HEK293 (cell line): ENCODE data around the gene PHF5A.
A peak's percentile ranks its signal among the peaks of the same experiment; 100 is the strongest.

Experiments
- CTCF ChIA-PET: fragments of 350-600 bp; formaldehyde crosslinking; extraction: SDS; loops from one replicate; lab custom pipeline; 2021; ENCODE audit warnings: antibody characterized with exemption; lab: Yijun Ruan, JAX
- POLR2A ChIA-PET: fragments of 300-600 bp; formaldehyde crosslinking; extraction: SDS; loops from one replicate; lab custom pipeline; 2020; ENCODE audit warnings: antibody characterized with exemption, inconsistent platforms; lab: Yijun Ruan, JAX
- H3K27ac ChIP-seq: fragments of 200-500 bp; sonication (Bioruptor generic); 2 replicates; pipeline ENCODE4 v1.5.1; 2014; ENCODE audit warnings: low read depth, low read length, control low read depth, inconsistent platforms; ENCODE audit errors: extremely low read depth
- H3K36me3 ChIP-seq, 2 experiments: fragments of 200-500 bp in 1 of 2; sonication (Bioruptor generic) in 1 of 2; 1 replicate in 1 of 2; 2 replicates in 1 of 2; pipeline ENCODE4 v1.5.1; 2014 to 2017; ENCODE audit warnings: inconsistent platforms in 2 of 2, low read length in 2 of 2; ENCODE audit not compliant: control insufficient read depth in 2 of 2, insufficient read depth in 1 of 2
- H3K4me1 ChIP-seq: fragments of 200-500 bp; sonication (Bioruptor generic); 2 replicates; pipeline ENCODE4 v1.5.1; 2014; ENCODE audit warnings: mild to moderate bottlenecking, low read length, inconsistent platforms; ENCODE audit not compliant: control insufficient read depth, insufficient read depth
- H3K4me3 ChIP-seq: 2 replicates; pipeline ENCODE4 v1.5.1; 2011; ENCODE audit warnings: low read depth, mild to moderate bottlenecking, control low read depth, low read length, moderate library complexity
- H3K9me3 ChIP-seq: fragments of 200-500 bp; sonication (Bioruptor generic); 2 replicates; pipeline ENCODE4 v1.5.1; 2014; ENCODE audit warnings: low read depth, low read length, inconsistent platforms; ENCODE audit not compliant: control insufficient read depth, insufficient read depth
- EGR2 ChIP-seq: fragments of 450-650 bp; formaldehyde crosslinking; IDR thresholded peaks from 2 replicates; pipeline ENCODE4 v1.5.1; 2016; ENCODE audit warnings: low read depth, missing biosample characterization, missing genetic modification characterization
- GLIS2 ChIP-seq: fragments of 450-650 bp; formaldehyde crosslinking; IDR thresholded peaks from 2 replicates; pipeline ENCODE4 v1.5.1; 2016; ENCODE audit warnings: missing biosample characterization, missing genetic modification characterization
- KLF9 ChIP-seq: fragments of 450-650 bp; formaldehyde crosslinking; IDR thresholded peaks from 2 replicates; pipeline ENCODE4 v1.5.1; 2016; ENCODE audit warnings: missing biosample characterization, missing genetic modification characterization, low read depth
- SETDB1 ChIP-seq: IDR thresholded peaks from one replicate; pipeline ENCODE4 v1.6.1; 2017; ENCODE audit warnings: mild to moderate bottlenecking, low read length, moderate library complexity, mixed read lengths; ENCODE audit not compliant: insufficient read length
- YY2 ChIP-seq: fragments of 450-650 bp; formaldehyde crosslinking; IDR thresholded peaks from 2 replicates; pipeline ENCODE4 v1.5.1; 2016; ENCODE audit warnings: missing biosample characterization, missing genetic modification characterization
- ZBTB10 ChIP-seq: fragments of 450-650 bp; formaldehyde crosslinking; IDR thresholded peaks from 2 replicates; pipeline ENCODE4 v1.5.1; 2016; ENCODE audit warnings: missing biosample characterization, missing genetic modification characterization
- ZBTB20 ChIP-seq: fragments of 450-650 bp; formaldehyde crosslinking; IDR thresholded peaks from 2 replicates; pipeline ENCODE4 v1.5.1; 2016; ENCODE audit warnings: missing biosample characterization, missing genetic modification characterization
- ZNF112 ChIP-seq: fragments of 450-650 bp; formaldehyde crosslinking; IDR thresholded peaks from 2 replicates; pipeline ENCODE4 v1.5.0; 2017; ENCODE audit warnings: missing biosample characterization, missing genetic modification characterization
- ZNF391 ChIP-seq: fragments of 450-650 bp; formaldehyde crosslinking; IDR thresholded peaks from 2 replicates; pipeline ENCODE4 v1.5.1; 2016; ENCODE audit warnings: low read depth, missing biosample characterization, missing genetic modification characterization, borderline replicate concordance
- ZNF398 ChIP-seq: fragments of 450-650 bp; formaldehyde crosslinking; IDR thresholded peaks from 2 replicates; pipeline ENCODE4 v1.5.1; 2017; ENCODE audit warnings: missing biosample characterization, missing genetic modification characterization
- ZNF514 ChIP-seq: fragments of 450-650 bp; formaldehyde crosslinking; IDR thresholded peaks from 2 replicates; pipeline ENCODE4 v1.5.1; 2016; ENCODE audit warnings: missing biosample characterization, missing genetic modification characterization
- ZNF701 ChIP-seq: fragments of 450-650 bp; formaldehyde crosslinking; IDR thresholded peaks from 2 replicates; pipeline ENCODE4 v1.5.1; 2016; ENCODE audit warnings: missing biosample characterization, missing genetic modification characterization
- ZSCAN18 ChIP-seq: fragments of 450-650 bp; formaldehyde crosslinking; IDR thresholded peaks from 2 replicates; pipeline ENCODE4 v1.5.1; 2016; ENCODE audit warnings: missing biosample characterization, missing genetic modification characterization
- TF ChIP-seq, protein P1 (sequence below): fragments of 450-650 bp; formaldehyde crosslinking; IDR thresholded peaks from 2 replicates; pipeline ENCODE4 v1.5.1; 2016; ENCODE audit warnings: missing biosample characterization, missing genetic modification characterization
- TF ChIP-seq, protein P2 (sequence below): fragments of 450-650 bp; formaldehyde crosslinking; conservative IDR thresholded peaks from 2 replicates; pipeline ENCODE4 v1.5.1; 2016; ENCODE audit warnings: low read depth, missing biosample characterization, missing genetic modification characterization
- TF ChIP-seq, protein P3 (sequence below): fragments of 450-650 bp; IDR thresholded peaks from 2 replicates; pipeline ENCODE4 v1.5.1; 2018; ENCODE audit warnings: missing biosample characterization, mild to moderate bottlenecking, missing genetic modification characterization
- TF ChIP-seq, protein P4 (sequence below): fragments of 450-650 bp; formaldehyde crosslinking; IDR thresholded peaks from 2 replicates; pipeline ENCODE4 v1.5.1; 2016; ENCODE audit warnings: missing biosample characterization, missing genetic modification characterization

Gene PHF5A

DNA sequence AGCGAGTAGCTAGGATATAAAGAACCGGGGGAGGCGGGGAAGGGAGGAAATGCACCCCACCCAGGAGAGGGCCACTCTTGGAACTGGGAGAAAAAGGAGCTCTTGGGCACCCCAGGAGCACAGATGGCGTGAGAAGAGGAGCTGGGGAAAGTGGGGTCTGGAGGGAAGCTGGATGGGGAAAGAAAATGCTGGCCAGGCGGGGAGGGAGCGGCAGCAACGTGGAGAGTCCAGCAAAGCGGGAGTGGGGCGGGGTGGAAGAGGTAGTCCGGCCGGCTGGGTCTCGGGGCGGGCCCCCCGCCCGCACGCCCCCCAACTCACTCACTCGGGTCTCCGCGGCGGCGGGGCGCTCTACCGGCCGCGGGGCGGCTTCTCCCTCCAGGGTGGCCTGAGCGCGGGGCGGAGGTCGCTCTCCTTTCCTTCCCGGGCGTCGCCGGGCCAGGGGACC lies 22.4 kb downstream of the PHF5A start (continued):
- TF ChIP-seq, protein P1, sequence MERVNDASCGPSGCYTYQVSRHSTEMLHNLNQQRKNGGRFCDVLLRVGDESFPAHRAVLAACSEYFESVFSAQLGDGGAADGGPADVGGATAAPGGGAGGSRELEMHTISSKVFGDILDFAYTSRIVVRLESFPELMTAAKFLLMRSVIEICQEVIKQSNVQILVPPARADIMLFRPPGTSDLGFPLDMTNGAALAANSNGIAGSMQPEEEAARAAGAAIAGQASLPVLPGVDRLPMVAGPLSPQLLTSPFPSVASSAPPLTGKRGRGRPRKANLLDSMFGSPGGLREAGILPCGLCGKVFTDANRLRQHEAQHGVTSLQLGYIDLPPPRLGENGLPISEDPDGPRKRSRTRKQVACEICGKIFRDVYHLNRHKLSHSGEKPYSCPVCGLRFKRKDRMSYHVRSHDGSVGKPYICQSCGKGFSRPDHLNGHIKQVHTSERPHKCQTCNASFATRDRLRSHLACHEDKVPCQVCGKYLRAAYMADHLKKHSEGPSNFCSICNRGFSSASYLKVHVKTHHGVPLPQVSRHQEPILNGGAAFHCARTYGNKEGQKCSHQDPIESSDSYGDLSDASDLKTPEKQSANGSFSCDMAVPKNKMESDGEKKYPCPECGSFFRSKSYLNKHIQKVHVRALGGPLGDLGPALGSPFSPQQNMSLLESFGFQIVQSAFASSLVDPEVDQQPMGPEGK (tag by site-specific recombination): peak; percentile 85
- TF ChIP-seq ZBTB20 (tag by site-specific recombination) (peak; percentile 42), ZBTB10 (tag by site-specific recombination) (no peak), ZNF701 (no peak), ZNF391 (tag by site-specific recombination) (no peak; the same call in 1 of the 2 replicates), SETDB1 (no peak), ZSCAN18 (no peak), GLIS2 (tag by site-specific recombination) (peak; percentile 53), ZNF514 (tag by site-specific recombination) (no peak)
- TF ChIP-seq, protein P2, sequence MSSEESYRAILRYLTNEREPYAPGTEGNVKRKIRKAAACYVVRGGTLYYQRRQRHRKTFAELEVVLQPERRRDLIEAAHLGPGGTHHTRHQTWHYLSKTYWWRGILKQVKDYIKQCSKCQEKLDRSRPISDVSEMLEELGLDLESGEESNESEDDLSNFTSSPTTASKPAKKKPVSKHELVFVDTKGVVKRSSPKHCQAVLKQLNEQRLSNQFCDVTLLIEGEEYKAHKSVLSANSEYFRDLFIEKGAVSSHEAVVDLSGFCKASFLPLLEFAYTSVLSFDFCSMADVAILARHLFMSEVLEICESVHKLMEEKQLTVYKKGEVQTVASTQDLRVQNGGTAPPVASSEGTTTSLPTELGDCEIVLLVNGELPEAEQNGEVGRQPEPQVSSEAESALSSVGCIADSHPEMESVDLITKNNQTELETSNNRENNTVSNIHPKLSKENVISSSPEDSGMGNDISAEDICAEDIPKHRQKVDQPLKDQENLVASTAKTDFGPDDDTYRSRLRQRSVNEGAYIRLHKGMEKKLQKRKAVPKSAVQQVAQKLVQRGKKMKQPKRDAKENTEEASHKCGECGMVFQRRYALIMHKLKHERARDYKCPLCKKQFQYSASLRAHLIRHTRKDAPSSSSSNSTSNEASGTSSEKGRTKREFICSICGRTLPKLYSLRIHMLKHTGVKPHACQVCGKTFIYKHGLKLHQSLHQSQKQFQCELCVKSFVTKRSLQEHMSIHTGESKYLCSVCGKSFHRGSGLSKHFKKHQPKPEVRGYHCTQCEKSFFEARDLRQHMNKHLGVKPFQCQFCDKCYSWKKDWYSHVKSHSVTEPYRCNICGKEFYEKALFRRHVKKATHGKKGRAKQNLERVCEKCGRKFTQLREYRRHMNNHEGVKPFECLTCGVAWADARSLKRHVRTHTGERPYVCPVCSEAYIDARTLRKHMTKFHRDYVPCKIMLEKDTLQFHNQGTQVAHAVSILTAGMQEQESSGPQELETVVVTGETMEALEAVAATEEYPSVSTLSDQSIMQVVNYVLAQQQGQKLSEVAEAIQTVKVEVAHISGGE: no peak
- TF ChIP-seq, protein P3, sequence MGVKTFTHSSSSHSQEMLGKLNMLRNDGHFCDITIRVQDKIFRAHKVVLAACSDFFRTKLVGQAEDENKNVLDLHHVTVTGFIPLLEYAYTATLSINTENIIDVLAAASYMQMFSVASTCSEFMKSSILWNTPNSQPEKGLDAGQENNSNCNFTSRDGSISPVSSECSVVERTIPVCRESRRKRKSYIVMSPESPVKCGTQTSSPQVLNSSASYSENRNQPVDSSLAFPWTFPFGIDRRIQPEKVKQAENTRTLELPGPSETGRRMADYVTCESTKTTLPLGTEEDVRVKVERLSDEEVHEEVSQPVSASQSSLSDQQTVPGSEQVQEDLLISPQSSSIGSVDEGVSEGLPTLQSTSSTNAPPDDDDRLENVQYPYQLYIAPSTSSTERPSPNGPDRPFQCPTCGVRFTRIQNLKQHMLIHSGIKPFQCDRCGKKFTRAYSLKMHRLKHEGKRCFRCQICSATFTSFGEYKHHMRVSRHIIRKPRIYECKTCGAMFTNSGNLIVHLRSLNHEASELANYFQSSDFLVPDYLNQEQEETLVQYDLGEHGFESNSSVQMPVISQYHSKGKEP (tag by site-specific recombination): no peak

- Histone ChIP-seq H3K27ac (peak overlapping the region; percentile 100), H3K4me1 (no peaks in the 10 kb centered on the region), H3K9me3 (no peaks in the 10 kb centered on the region), H3K36me3 (peaks cover 10 to 40% of the 10 kb centered on the region in 2 experiments), H3K4me3 (peak overlapping the region; percentile 90)
- ChIA-PET POLR2A (interaction anchor here (0.5 to 8.3 kb wide), 32 partner anchors 8 to 589 kb away, joined by 3 to 214 read pairs (median 6); partner anchors contain the start of genes ACO2, CSDC2, DESI1 and PHF5A), CTCF (interaction anchor here (0.7 to 5.3 kb wide), 6 partner anchors 8 to 72 kb away, joined by 3 to 33 read pairs (median 5); partner anchors contain the start of gene PHF5A)
- TF ChIP-seq EGR2 (tag by site-specific recombination) (peak; percentile 78), KLF9 (0 out of 2 replicates have a peak, but pooled peaks have one; percentile 14), YY2 (tag by site-specific recombination) (no peak), ZNF398 (tag by site-specific recombination) (peak; percentile 82), ZNF112 (tag by site-specific recombination) (no peak)
- TF ChIP-seq, protein P4, sequence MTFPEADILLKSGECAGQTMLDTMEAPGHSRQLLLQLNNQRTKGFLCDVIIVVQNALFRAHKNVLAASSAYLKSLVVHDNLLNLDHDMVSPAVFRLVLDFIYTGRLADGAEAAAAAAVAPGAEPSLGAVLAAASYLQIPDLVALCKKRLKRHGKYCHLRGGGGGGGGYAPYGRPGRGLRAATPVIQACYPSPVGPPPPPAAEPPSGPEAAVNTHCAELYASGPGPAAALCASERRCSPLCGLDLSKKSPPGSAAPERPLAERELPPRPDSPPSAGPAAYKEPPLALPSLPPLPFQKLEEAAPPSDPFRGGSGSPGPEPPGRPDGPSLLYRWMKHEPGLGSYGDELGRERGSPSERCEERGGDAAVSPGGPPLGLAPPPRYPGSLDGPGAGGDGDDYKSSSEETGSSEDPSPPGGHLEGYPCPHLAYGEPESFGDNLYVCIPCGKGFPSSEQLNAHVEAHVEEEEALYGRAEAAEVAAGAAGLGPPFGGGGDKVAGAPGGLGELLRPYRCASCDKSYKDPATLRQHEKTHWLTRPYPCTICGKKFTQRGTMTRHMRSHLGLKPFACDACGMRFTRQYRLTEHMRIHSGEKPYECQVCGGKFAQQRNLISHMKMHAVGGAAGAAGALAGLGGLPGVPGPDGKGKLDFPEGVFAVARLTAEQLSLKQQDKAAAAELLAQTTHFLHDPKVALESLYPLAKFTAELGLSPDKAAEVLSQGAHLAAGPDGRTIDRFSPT (tag by site-specific recombination): peak; percentile 10; the same call in 1 of the 2 replicates
Measured at GRCh38 chr22:41445129-41446056, 23.1 kb downstream of the PHF5A start.
